ENCODE measurements around the gene TWF1. TPM values are rescaled to one million over a fixed set of nuclear protein-coding genes. Genes with fewer than 3 reads are reported as not detected.

The TWF1 gene
- total RNA-seq, 4 donors from 2014 or later, result 88.2 to 126 (median 111) TPM

DNA sequence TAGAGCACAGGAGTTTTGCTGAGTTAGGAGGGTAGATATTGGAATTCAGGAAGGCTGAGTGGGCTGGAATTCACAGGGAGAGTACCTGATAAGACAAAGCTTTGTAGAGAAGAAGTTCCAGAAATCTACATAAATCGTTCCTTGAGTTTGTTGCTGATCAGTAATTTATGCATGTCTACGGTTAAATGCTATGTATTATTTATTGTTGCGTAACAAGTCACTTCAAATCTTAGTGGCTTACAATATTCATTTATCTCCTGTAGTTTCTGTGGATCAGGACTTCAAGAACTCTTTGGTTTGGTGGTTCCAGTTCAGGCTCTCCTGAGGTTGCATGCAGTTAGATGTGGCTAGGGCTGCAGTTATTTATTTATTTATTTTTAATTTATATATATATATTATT, 55.3 kb downstream of the TWF1 start:
- Histone ChIP-seq H3K4me1 (no peaks in the 10 kb centered on the region), H3K27me3 (no peaks in the 10 kb centered on the region), H3K36me3 (peaks cover 0 to 23% of the 10 kb centered on the region in 2 donors), H3K9me3 (no peaks in the 10 kb centered on the region), H3K4me3 (no peak overlapping the region), H3K27ac (no peak overlapping the region)
- TF ChIP-seq, protein P1, sequence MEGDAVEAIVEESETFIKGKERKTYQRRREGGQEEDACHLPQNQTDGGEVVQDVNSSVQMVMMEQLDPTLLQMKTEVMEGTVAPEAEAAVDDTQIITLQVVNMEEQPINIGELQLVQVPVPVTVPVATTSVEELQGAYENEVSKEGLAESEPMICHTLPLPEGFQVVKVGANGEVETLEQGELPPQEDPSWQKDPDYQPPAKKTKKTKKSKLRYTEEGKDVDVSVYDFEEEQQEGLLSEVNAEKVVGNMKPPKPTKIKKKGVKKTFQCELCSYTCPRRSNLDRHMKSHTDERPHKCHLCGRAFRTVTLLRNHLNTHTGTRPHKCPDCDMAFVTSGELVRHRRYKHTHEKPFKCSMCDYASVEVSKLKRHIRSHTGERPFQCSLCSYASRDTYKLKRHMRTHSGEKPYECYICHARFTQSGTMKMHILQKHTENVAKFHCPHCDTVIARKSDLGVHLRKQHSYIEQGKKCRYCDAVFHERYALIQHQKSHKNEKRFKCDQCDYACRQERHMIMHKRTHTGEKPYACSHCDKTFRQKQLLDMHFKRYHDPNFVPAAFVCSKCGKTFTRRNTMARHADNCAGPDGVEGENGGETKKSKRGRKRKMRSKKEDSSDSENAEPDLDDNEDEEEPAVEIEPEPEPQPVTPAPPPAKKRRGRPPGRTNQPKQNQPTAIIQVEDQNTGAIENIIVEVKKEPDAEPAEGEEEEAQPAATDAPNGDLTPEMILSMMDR (IDR thresholded peaks at IDR 0.05), result no peak
- TF ChIP-seq POLR2A (IDR thresholded peaks at IDR 0.05), result no peak
- no peak for TF ChIP-seq EP300 (IDR thresholded peaks at IDR 0.05)
- TF ChIP-seq POLR2AphosphoS5 (IDR thresholded peaks at IDR 0.05), result no peak
- 69 to 100% methylated on average over 3 of the region's 3 CpGs for WGBS, 2 donors (ENCODE audit: low coverage in 1 of 2)
- ATAC-seq, result no peak

DNA sequence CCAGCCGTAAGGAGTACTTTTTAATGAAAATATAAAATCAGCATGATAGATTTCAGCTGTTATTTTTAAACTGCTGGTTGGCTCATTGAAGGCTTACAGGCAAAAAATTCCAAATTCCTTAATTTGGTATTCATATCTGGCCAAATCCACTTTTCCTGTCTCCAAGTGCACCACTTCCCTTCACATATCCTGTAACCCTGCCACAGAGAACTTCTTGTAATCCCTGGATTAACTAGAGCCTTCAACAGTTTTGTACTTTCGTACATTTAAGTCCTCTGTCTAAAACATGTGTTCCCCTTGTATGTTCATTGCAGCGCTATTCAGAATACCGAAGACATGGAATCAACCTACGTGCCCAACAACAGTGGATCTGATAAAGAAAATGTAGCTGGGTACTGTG, 57.1 kb downstream of the TWF1 start:
- no peak for ATAC-seq
- peaks cover 0 to 30% of the 10 kb centered on the region in 2 donors for H3K36me3 ChIP-seq
- WGBS, 2 donors (ENCODE audit: low coverage in 1 of 2), result 95% methylated on average over 4 of the region's 5 CpGs; no CpG with 5 or more reads in 1 of the 2 donors
- H3K27me3 ChIP-seq, result no peaks in the 10 kb centered on the region
- no peak overlapping the region for H3K27ac ChIP-seq
- no peaks in the 10 kb centered on the region for H3K9me3 ChIP-seq
- no peaks in the 10 kb centered on the region for H3K4me1 ChIP-seq
- TF ChIP-seq POLR2A (IDR thresholded peaks at IDR 0.05) (no peak), EP300 (IDR thresholded peaks at IDR 0.05) (no peak)
- H3K4me3 ChIP-seq, result no peak overlapping the region

DNA sequence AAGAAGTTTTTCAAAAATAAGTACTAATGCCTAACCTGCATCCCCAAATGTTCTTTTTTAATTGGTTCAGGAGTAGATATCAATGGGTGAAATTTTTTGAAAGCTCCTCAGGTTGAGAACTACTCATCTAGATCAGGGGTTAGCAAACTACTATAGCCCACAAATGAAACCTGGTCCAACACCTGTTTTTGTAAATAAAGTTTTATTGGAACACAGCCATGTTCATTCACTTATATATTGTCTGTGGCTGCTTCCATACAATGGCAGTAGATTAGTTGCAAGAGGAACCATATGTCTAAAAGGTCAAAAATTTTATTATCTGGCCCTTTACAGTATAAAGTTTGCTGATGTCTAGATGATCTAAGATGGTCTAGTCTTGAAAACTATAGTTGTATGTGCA, 61.3 kb downstream of the TWF1 start:
- Histone ChIP-seq H3K4me1 (no peaks in the 10 kb centered on the region), H3K9me3 (no peaks in the 10 kb centered on the region), H3K36me3 (peaks cover 0 to 58% of the 10 kb centered on the region in 2 donors), H3K27ac (no peak overlapping the region), H3K27me3 (no peaks in the 10 kb centered on the region), H3K4me3 (no peak overlapping the region)
- TF ChIP-seq EP300 (IDR thresholded peaks at IDR 0.05), result no peak
- TF ChIP-seq POLR2AphosphoS5 (IDR thresholded peaks at IDR 0.05), result no peak
- no peak for TF ChIP-seq POLR2A (IDR thresholded peaks at IDR 0.05)
- TF ChIP-seq, protein P1 (IDR thresholded peaks at IDR 0.05), result no peak
- ATAC-seq, result no peak

Other genes starting within 250 kb of the TWF1 start
- 10 to 100 TPM in 2 of 4 donors, 1 to 10 TPM in 2; 5.4 to 11.7 (median 9.7) TPM for gene PUS7L, start 47.5 kb downstream of the TWF1 start, total RNA-seq
- 10 to 100 TPM; 15.3 to 36.6 (median 20.0) TPM for gene IRAK4, start 47.4 kb downstream of the TWF1 start, total RNA-seq
- gene TMEM117, start 29.8 kb upstream of the TWF1 start, total RNA-seq, result 10 to 100 TPM in 3 of 4 donors, 1 to 10 TPM in 1; 7.8 to 21.5 (median 12.3) TPM